ENCODE results near the gene UBALD1.

DNA sequence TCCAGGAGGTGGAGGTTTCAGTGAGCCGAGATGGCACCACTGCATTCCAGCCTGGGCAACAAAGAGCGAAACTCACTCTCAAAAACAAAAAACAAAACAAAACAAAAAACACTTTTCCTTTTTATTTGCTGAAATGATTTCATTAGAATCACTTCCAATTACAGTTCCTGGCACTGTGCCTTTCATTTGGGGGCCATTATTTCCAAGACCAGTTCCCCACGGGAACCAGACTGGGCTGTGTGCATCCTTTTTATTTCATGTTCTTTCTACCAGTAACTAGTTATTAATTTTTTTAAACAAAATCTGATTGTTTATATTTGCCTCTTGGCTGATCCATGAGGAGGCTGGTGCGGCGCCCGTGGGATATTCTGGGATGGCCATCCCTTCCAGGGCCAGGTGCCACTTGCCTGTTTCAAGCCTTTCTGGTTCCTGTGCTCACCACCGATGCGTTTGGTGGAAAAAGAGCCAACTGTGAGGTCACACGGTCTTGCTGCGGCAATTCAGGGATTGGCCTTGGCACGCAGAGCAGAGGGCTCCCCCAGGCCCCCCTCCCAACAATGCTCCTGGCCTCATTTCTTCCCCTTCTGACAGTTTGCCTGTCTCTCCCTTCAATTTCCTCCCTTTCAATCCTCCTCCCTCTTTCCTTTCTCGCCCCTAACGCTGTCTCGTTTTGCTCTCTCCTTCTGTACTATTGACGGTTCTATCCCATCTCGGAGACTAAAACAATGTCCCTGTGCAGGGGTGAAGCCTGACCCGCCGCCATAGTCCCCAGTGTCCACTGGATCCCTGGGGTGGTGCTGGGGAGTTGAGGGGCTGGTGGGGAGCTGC lies 13.4 kb downstream of the UBALD1 start:
- TF ChIP-seq, protein P1, sequence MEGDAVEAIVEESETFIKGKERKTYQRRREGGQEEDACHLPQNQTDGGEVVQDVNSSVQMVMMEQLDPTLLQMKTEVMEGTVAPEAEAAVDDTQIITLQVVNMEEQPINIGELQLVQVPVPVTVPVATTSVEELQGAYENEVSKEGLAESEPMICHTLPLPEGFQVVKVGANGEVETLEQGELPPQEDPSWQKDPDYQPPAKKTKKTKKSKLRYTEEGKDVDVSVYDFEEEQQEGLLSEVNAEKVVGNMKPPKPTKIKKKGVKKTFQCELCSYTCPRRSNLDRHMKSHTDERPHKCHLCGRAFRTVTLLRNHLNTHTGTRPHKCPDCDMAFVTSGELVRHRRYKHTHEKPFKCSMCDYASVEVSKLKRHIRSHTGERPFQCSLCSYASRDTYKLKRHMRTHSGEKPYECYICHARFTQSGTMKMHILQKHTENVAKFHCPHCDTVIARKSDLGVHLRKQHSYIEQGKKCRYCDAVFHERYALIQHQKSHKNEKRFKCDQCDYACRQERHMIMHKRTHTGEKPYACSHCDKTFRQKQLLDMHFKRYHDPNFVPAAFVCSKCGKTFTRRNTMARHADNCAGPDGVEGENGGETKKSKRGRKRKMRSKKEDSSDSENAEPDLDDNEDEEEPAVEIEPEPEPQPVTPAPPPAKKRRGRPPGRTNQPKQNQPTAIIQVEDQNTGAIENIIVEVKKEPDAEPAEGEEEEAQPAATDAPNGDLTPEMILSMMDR (IDR thresholded peaks at IDR 0.05 in 2 of 3, conservative IDR thresholded peaks at IDR 0.05 in 1 of 3; ENCODE audit: borderline replicate concordance in 1 of 3, insufficient read depth in 1 of 3, low read depth in 2 of 3, low read length in 2 of 3), result no peak
- TF ChIP-seq, protein P2, sequence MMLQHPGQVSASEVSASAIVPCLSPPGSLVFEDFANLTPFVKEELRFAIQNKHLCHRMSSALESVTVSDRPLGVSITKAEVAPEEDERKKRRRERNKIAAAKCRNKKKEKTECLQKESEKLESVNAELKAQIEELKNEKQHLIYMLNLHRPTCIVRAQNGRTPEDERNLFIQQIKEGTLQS (IDR thresholded peaks at IDR 0.05), result no peak
- no peak for TF ChIP-seq POLR2A (IDR thresholded peaks at IDR 0.05; ENCODE audit: borderline replicate concordance, extremely low read depth, insufficient read depth, insufficient read length)
- TF ChIP-seq YY1 (IDR thresholded peaks at IDR 0.05; ENCODE audit: extremely low read depth, insufficient replicate concordance, low read depth, low read length), result no peak
- no peak for TF ChIP-seq FOSL1 (IDR thresholded peaks at IDR 0.05; ENCODE audit: low read depth)
- TF ChIP-seq EZH2 (IDR thresholded peaks at IDR 0.05), result no peak
- no peak for TF ChIP-seq EGR1 (IDR thresholded peaks at IDR 0.05; ENCODE audit: low read depth)
- no peak for TF ChIP-seq POLR2AphosphoS5 (IDR thresholded peaks at IDR 0.05; ENCODE audit: low read depth, low read length)
- TF ChIP-seq, protein P3, sequence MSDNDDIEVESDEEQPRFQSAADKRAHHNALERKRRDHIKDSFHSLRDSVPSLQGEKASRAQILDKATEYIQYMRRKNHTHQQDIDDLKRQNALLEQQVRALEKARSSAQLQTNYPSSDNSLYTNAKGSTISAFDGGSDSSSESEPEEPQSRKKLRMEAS (IDR thresholded peaks at IDR 0.05), result no peak
- no peak for TF ChIP-seq EZH2phosphoT487 (IDR thresholded peaks at IDR 0.05; ENCODE audit: borderline replicate concordance)

Measured in HCT116 (cell line).